Measurements from ENCODE around the gene EN2. TPM values are rescaled to one million over a fixed set of nuclear protein-coding genes. Genes with fewer than 3 reads are reported as not detected.

The EN2 gene
- total and polyA plus RNA-seq, 10 of the 15 experiments (the other 5 are each of a cell fraction or from before 2014, with no cell fraction given) = not detected

DNA sequence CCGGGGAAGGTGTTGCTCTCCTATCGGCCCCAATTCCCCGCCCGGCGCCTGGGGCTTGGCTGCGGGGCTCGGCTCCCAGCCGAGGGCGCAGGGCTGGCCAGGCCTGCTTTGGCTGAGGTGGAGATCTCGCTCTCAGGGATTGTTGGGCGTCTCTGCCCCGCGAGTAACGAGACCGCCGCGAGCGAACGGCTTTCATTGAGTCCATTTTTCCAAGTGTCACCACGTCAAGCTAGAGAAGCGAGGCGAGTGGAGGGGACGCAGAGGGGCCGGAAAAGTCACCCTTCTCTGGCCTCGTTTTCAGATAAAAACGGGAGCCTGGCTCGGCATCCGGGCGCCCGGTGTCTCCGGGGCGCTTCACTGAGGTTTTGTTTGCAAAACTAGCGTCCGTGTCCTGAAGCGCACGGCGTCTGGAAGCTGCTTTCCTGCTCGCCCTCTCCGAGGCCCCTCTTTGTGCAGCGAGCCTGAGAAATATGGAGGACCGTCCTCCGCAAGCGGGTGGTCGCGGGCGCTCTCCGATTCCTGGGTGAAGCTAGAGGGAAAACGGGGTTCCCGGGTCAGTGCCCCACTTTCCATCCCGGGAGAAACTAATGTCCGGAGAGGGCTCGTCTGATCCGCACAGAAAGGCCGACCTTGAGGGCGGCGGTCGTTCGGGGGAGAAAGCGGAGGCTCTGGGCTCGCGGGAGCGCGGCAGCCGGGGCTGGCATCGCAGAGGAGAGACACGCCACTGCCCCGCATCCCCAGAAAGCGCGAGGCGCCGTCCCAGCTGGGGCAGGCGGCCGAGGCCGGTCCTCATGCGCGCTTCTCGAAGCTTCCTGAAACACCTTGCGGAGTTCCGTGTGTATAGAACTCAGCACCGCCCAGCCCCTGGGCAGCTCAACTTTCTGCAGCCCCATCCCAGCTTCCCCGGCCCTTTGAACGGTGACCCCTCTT is 3.5 kb upstream of the EN2 start:
- DNase-seq (ENCODE audit: low read depth, low spot score) (no peak), ATAC-seq (no peak), FAIRE-seq (no peak)
- Histone ChIP-seq H3K9me3 (replicated peaks; ENCODE audit: control insufficient read depth, insufficient read depth, low read length) (no peaks in the 10 kb centered on the region; the same call in 2 of the 3 replicates), H3K79me2 (ENCODE audit: control insufficient read depth, insufficient read depth, low read length) (no peaks in the 10 kb centered on the region), H3K9ac (ENCODE audit: control insufficient read depth, insufficient read depth, low read length) (no peak overlapping the region), H4K20me1 (ENCODE audit: control insufficient read depth, insufficient read depth) (no peaks in the 10 kb centered on the region), H3K4me2 (ENCODE audit: control insufficient read depth, insufficient read depth) (no peak overlapping the region), H3K36me3 (ENCODE audit: control insufficient read depth in 2 of 2, insufficient read depth in 2 of 2, low read length in 1 of 2) (no peaks in the 10 kb centered on the region), H3K27ac (ENCODE audit: control insufficient read depth, insufficient read depth) (no peak overlapping the region), H3K4me1 (ENCODE audit: control insufficient read depth, insufficient read depth, low read length) (no peaks in the 10 kb centered on the region), H2AFZ (ENCODE audit: control insufficient read depth, low read depth, low read length) (no peak overlapping the region), H3K27me3 (replicated peaks in 1 of 2; ENCODE audit: control insufficient read depth in 2 of 2, insufficient read depth in 2 of 2, low read length in 1 of 2) (peaks cover 22 to 29% of the 10 kb centered on the region in 2 experiments), H3K4me3 (no peak overlapping the region)
- in situ Hi-C loops (cut with MboI) (no loop called here), intact Hi-C loops (cut with micrococcal nuclease; ENCODE audit: unreplicated experiment) (no loop called here)
- no TSS peak for BruUV-seq (replicated peaks)
- SMC1A ChIA-PET (ENCODE audit: uncharacterized antibody, unreplicated experiment) = no interaction called here
- TF ChIP-seq, protein P1, sequence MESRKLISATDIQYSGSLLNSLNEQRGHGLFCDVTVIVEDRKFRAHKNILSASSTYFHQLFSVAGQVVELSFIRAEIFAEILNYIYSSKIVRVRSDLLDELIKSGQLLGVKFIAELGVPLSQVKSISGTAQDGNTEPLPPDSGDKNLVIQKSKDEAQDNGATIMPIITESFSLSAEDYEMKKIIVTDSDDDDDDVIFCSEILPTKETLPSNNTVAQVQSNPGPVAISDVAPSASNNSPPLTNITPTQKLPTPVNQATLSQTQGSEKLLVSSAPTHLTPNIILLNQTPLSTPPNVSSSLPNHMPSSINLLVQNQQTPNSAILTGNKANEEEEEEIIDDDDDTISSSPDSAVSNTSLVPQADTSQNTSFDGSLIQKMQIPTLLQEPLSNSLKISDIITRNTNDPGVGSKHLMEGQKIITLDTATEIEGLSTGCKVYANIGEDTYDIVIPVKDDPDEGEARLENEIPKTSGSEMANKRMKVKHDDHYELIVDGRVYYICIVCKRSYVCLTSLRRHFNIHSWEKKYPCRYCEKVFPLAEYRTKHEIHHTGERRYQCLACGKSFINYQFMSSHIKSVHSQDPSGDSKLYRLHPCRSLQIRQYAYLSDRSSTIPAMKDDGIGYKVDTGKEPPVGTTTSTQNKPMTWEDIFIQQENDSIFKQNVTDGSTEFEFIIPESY (IDR thresholded peaks at IDR 0.05) = no peak
- TF ChIP-seq, protein P2, sequence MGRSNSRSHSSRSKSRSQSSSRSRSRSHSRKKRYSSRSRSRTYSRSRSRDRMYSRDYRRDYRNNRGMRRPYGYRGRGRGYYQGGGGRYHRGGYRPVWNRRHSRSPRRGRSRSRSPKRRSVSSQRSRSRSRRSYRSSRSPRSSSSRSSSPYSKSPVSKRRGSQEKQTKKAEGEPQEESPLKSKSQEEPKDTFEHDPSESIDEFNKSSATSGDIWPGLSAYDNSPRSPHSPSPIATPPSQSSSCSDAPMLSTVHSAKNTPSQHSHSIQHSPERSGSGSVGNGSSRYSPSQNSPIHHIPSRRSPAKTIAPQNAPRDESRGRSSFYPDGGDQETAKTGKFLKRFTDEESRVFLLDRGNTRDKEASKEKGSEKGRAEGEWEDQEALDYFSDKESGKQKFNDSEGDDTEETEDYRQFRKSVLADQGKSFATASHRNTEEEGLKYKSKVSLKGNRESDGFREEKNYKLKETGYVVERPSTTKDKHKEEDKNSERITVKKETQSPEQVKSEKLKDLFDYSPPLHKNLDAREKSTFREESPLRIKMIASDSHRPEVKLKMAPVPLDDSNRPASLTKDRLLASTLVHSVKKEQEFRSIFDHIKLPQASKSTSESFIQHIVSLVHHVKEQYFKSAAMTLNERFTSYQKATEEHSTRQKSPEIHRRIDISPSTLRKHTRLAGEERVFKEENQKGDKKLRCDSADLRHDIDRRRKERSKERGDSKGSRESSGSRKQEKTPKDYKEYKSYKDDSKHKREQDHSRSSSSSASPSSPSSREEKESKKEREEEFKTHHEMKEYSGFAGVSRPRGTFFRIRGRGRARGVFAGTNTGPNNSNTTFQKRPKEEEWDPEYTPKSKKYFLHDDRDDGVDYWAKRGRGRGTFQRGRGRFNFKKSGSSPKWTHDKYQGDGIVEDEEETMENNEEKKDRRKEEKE (IDR thresholded peaks at IDR 0.05) = no peak
- POLR2A ChIA-PET = no interaction called here
- 37% methylated on average over 69 of the region's 82 CpGs for WGBS (ENCODE audit: insufficient coverage, insufficient replicate concordance, low lambda C conversion rate, missing lambda C conversion rate)
- CTCF ChIA-PET = no interaction called here
- RAD21 ChIA-PET (ENCODE audit: unreplicated experiment) = no interaction called here
